Measurements from ENCODE around the gene TBL1X. TPM values are rescaled to one million over a fixed set of nuclear protein-coding genes. Genes with fewer than 3 reads are reported as not detected.
A peak's percentile ranks its signal among the peaks of the same experiment; 100 is the strongest.

Gene TBL1X
- total and polyA plus RNA-seq, 7 experiments from 2014 or later = 11.8 to 58.8 (median 28.9) TPM

- H3K4me3 ChIP-seq (ENCODE audit: low read length) = no peak overlapping the region
- no peaks in the 10 kb centered on the region for H3K27me3 ChIP-seq (ENCODE audit: control insufficient read depth in 2 of 2, insufficient read depth in 2 of 2, low read length in 2 of 2)
- no peaks in the 10 kb centered on the region for H3K9me3 ChIP-seq (ENCODE audit: control insufficient read depth in 2 of 3, low read length in 3 of 3)
- ATAC-seq (peak; percentile 54), DNase-seq (no peak)
- intact Hi-C loops (cut with micrococcal nuclease) = loop anchor here in 1 of 2 donors (5.0 kb wide), 1 partner anchor 49 kb away; the partner anchor contains the start of gene TBL1X
- H3K4me1 ChIP-seq (ENCODE audit: control insufficient read depth in 2 of 2, insufficient read depth in 2 of 2, low read length in 2 of 2) = peaks cover 0 to 14% of the 10 kb centered on the region in 2 donors
- ChIA-PET POLR2A (no interaction called here), CTCF (no interaction called here)
- no peak overlapping the region for H3K27ac ChIP-seq (ENCODE audit: low read depth, low read length)
- peak overlapping the region in 6 of 9 donors; percentile 28 to 70 (median 51) for H3K27ac Mint-ChIP-seq
- H3K9me3 Mint-ChIP-seq = peaks cover 0 to 5% (median 0%) of the 10 kb centered on the region in 11 donors
- peaks cover 18 to 60% (median 57%) of the 10 kb centered on the region in 7 donors for H3K4me1 Mint-ChIP-seq
- H3K36me3 Mint-ChIP-seq = peaks cover 0 to 33% (median 20%) of the 10 kb centered on the region in 5 donors
- H3K36me3 ChIP-seq (ENCODE audit: control insufficient read depth in 2 of 3, insufficient read depth in 3 of 3, low read length in 3 of 3) = no peaks in the 10 kb centered on the region
- no peaks in the 10 kb centered on the region for H3K27me3 Mint-ChIP-seq
- peak overlapping the region in 8 of 10 donors; percentile 41 to 73 (median 46) for H3K4me3 Mint-ChIP-seq
Observed at GRCh38 chrX:9515973-9516538, 51.2 kb downstream of the TBL1X start.

DNA sequence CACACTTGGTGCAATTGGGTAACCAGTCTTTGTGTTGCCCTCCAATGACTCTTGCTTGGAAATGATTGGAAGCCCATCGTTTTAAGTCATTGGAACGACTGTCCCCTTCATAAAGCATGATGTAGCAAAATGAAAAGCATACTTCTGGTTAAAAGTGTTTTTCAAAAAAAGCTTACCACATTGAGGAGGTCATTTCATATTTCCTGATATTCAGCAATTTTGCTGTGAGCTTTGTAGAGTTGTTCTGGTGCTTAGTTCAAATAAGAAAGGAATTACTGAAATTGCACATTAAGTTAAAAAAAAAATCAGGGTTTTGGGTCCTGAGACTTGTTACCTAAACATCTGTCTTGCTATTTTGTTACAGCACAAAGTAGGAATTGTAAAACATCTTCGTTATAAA lies 51.8 kb downstream of the TBL1X start:
- DNase-seq = no peak
- H3K27ac ChIP-seq (ENCODE audit: low read depth, low read length) = no peak overlapping the region
- peaks cover 0 to 27% (median 15%) of the 10 kb centered on the region in 5 donors for H3K36me3 Mint-ChIP-seq
- ATAC-seq = no peak
- H3K27me3 Mint-ChIP-seq = no peaks in the 10 kb centered on the region
- H3K27ac Mint-ChIP-seq = peak overlapping the region in 2 of 9 donors; percentile 34 to 51
- peaks cover 0 to 14% of the 10 kb centered on the region in 2 donors for H3K4me1 ChIP-seq (ENCODE audit: control insufficient read depth in 2 of 2, insufficient read depth in 2 of 2, low read length in 2 of 2)
- no peaks in the 10 kb centered on the region for H3K27me3 ChIP-seq (ENCODE audit: control insufficient read depth in 2 of 2, insufficient read depth in 2 of 2, low read length in 2 of 2)
- intact Hi-C loops (cut with micrococcal nuclease) = loop anchor here in 1 of 2 donors (5.0 kb wide), 1 partner anchor 49 kb away; the partner anchor contains the start of gene TBL1X
- CTCF ChIA-PET = no interaction called here
- H3K36me3 ChIP-seq (ENCODE audit: control insufficient read depth in 2 of 3, insufficient read depth in 3 of 3, low read length in 3 of 3) = no peaks in the 10 kb centered on the region
- POLR2A ChIA-PET = no interaction called here
- H3K9me3 Mint-ChIP-seq = peaks cover 0 to 5% (median 0%) of the 10 kb centered on the region in 11 donors
- H3K9me3 ChIP-seq (ENCODE audit: control insufficient read depth in 2 of 3, low read length in 3 of 3) = no peaks in the 10 kb centered on the region
- H3K4me1 Mint-ChIP-seq = peaks cover 18 to 62% (median 54%) of the 10 kb centered on the region in 7 donors
- H3K4me3 ChIP-seq (ENCODE audit: low read length) = no peak overlapping the region
- no peak overlapping the region for H3K4me3 Mint-ChIP-seq

GRCh38 chrX:9518051-9518450 lies 53.2 kb downstream of the TBL1X start:
- Histone ChIP-seq H3K36me3 (ENCODE audit: control insufficient read depth in 2 of 3, insufficient read depth in 3 of 3, low read length in 3 of 3) (no peaks in the 10 kb centered on the region), H3K9me3 (ENCODE audit: control insufficient read depth in 2 of 3, low read length in 3 of 3) (no peaks in the 10 kb centered on the region), H3K4me1 (ENCODE audit: control insufficient read depth in 2 of 2, insufficient read depth in 2 of 2, low read length in 2 of 2) (peaks cover 0 to 14% of the 10 kb centered on the region in 2 donors), H3K27ac (ENCODE audit: low read depth, low read length) (no peak overlapping the region), H3K4me3 (ENCODE audit: low read length) (no peak overlapping the region), H3K27me3 (ENCODE audit: control insufficient read depth in 2 of 2, insufficient read depth in 2 of 2, low read length in 2 of 2) (no peaks in the 10 kb centered on the region)
- DNase-seq (no peak), ATAC-seq (no peak)
- CTCF ChIA-PET = interaction anchor here (0.5 kb wide), 1 partner anchor 776 kb away, joined by 3 read pairs; no protein-coding TSS in a partner anchor
- Mint-ChIP-seq H3K4me1 (peaks cover 21 to 68% (median 59%) of the 10 kb centered on the region in 7 donors), H3K9me3 (peaks cover 0 to 5% (median 0%) of the 10 kb centered on the region in 11 donors), H3K4me3 (no peak overlapping the region), H3K36me3 (peaks cover 0 to 15% (median 10%) of the 10 kb centered on the region in 5 donors), H3K27me3 (no peaks in the 10 kb centered on the region), H3K27ac (no peak overlapping the region)
- intact Hi-C loops (cut with micrococcal nuclease) = loop anchor here in 1 of 2 donors (5.0 kb wide), 1 partner anchor 51 kb away; the partner anchor contains the start of gene TBL1X
- POLR2A ChIA-PET = no interaction called here

DNA sequence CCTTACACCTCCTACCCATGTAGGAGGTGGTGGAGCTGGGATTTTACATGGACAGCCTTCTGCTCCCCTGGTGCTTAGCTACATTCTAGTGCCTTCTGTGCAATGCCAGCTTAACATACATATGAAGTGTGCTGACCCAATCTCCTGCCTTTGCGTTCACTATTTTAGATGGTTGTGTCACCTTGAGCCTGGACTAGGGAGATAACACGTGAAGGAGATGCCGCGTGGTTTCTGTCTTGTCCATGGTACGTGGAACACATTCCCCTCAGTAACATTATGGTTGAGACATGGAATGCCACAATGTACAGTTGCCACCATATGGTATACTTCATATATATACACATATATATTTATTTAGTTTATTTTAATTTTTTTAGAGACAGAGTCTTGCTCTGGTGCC lies 54.0 kb downstream of the TBL1X start:
- ChIA-PET CTCF (no interaction called here), POLR2A (interaction anchor here (0.6 kb wide), 1 partner anchor 14 kb away, joined by 3 read pairs; no protein-coding TSS in a partner anchor)
- H3K36me3 Mint-ChIP-seq = peaks cover 0 to 10% (median 2%) of the 10 kb centered on the region in 5 donors
- Histone ChIP-seq H3K4me3 (ENCODE audit: low read length) (no peak overlapping the region), H3K36me3 (ENCODE audit: control insufficient read depth in 2 of 3, insufficient read depth in 3 of 3, low read length in 3 of 3) (no peaks in the 10 kb centered on the region), H3K4me1 (ENCODE audit: control insufficient read depth in 2 of 2, insufficient read depth in 2 of 2, low read length in 2 of 2) (peaks cover 0 to 14% of the 10 kb centered on the region in 2 donors), H3K27me3 (ENCODE audit: control insufficient read depth in 2 of 2, insufficient read depth in 2 of 2, low read length in 2 of 2) (no peaks in the 10 kb centered on the region), H3K9me3 (ENCODE audit: control insufficient read depth in 2 of 3, low read length in 3 of 3) (no peaks in the 10 kb centered on the region), H3K27ac (ENCODE audit: low read depth, low read length) (no peak overlapping the region)
- intact Hi-C loops (cut with micrococcal nuclease) = loop anchor here in 1 of 2 donors (5.0 kb wide), 1 partner anchor 52 kb away; the partner anchor contains the start of gene TBL1X
- DNase-seq (no peak), ATAC-seq (no peak)
- no peak overlapping the region for H3K27ac Mint-ChIP-seq
- peaks cover 21 to 63% (median 54%) of the 10 kb centered on the region in 7 donors for H3K4me1 Mint-ChIP-seq
- no peak overlapping the region for H3K4me3 Mint-ChIP-seq
- peaks cover 0 to 3% (median 0%) of the 10 kb centered on the region in 11 donors for H3K9me3 Mint-ChIP-seq
- no peaks in the 10 kb centered on the region for H3K27me3 Mint-ChIP-seq

- Histone ChIP-seq H3K9me3 (ENCODE audit: control insufficient read depth in 2 of 3, low read length in 3 of 3) (no peaks in the 10 kb centered on the region), H3K27ac (ENCODE audit: low read depth, low read length) (no peak overlapping the region), H3K4me1 (ENCODE audit: control insufficient read depth in 2 of 2, insufficient read depth in 2 of 2, low read length in 2 of 2) (peaks cover 0 to 14% of the 10 kb centered on the region in 2 donors), H3K36me3 (ENCODE audit: control insufficient read depth in 2 of 3, insufficient read depth in 3 of 3, low read length in 3 of 3) (no peaks in the 10 kb centered on the region), H3K4me3 (ENCODE audit: low read length) (no peak overlapping the region), H3K27me3 (ENCODE audit: control insufficient read depth in 2 of 2, insufficient read depth in 2 of 2, low read length in 2 of 2) (no peaks in the 10 kb centered on the region)
- Mint-ChIP-seq H3K4me1 (peaks cover 26 to 61% (median 53%) of the 10 kb centered on the region in 7 donors), H3K9me3 (peaks cover 0 to 3% (median 0%) of the 10 kb centered on the region in 11 donors), H3K4me3 (no peak overlapping the region), H3K36me3 (peaks cover 0 to 10% (median 2%) of the 10 kb centered on the region in 5 donors), H3K27ac (no peak overlapping the region), H3K27me3 (no peaks in the 10 kb centered on the region)
- CTCF ChIA-PET = no interaction called here
- intact Hi-C loops (cut with micrococcal nuclease) = loop anchor here in 1 of 2 donors (5.0 kb wide), 1 partner anchor 52 kb away; the partner anchor contains the start of gene TBL1X
- POLR2A ChIA-PET = no interaction called here
- DNase-seq (no peak), ATAC-seq (no peak)
Observed at GRCh38 chrX:9519546-9520216, 54.8 kb downstream of the TBL1X start.

GRCh38 chrX:9520217-9520590 lies 55.3 kb downstream of the TBL1X start:
- H3K9me3 ChIP-seq (ENCODE audit: control insufficient read depth in 2 of 3, low read length in 3 of 3) = no peaks in the 10 kb centered on the region
- DNase-seq = no peak
- H3K4me3 ChIP-seq (ENCODE audit: low read length) = no peak overlapping the region
- H3K36me3 ChIP-seq (ENCODE audit: control insufficient read depth in 2 of 3, insufficient read depth in 3 of 3, low read length in 3 of 3) = no peaks in the 10 kb centered on the region
- Mint-ChIP-seq H3K36me3 (peaks cover 0 to 8% (median 2%) of the 10 kb centered on the region in 5 donors), H3K9me3 (peaks cover 0 to 3% (median 0%) of the 10 kb centered on the region in 11 donors), H3K4me3 (peak overlapping the region in 2 of 10 donors; percentile 26 to 56), H3K4me1 (peaks cover 26 to 61% (median 53%) of the 10 kb centered on the region in 7 donors), H3K27me3 (no peaks in the 10 kb centered on the region), H3K27ac (peak overlapping the region in 1 of 9 donors; percentile 65)
- no peaks in the 10 kb centered on the region for H3K27me3 ChIP-seq (ENCODE audit: control insufficient read depth in 2 of 2, insufficient read depth in 2 of 2, low read length in 2 of 2)
- intact Hi-C loops (cut with micrococcal nuclease) = no loop called here
- no peak for ATAC-seq
- H3K4me1 ChIP-seq (ENCODE audit: control insufficient read depth in 2 of 2, insufficient read depth in 2 of 2, low read length in 2 of 2) = peaks cover 0 to 14% of the 10 kb centered on the region in 2 donors
- H3K27ac ChIP-seq (ENCODE audit: low read depth, low read length) = no peak overlapping the region
- ChIA-PET POLR2A (no interaction called here), CTCF (no interaction called here)
